ENCODE results near the gene FOXO3. TPM values are rescaled to one million over a fixed set of nuclear protein-coding genes. Genes with fewer than 3 reads are reported as not detected.

The FOXO3 gene
- total and polyA plus RNA-seq, 2 of the 8 experiments (the other 6 are each of a cell fraction or from before 2014, with no cell fraction given), result 13.1 to 19.3 TPM

- TF ChIP-seq KDM5A (IDR thresholded peaks at IDR 0.05; ENCODE audit: low read length) (no peak), RBBP5 (IDR thresholded peaks at IDR 0.05; ENCODE audit: borderline replicate concordance, low read depth, low read length) (no peak), GTF2F1 (IDR thresholded peaks at IDR 0.05; ENCODE audit: borderline replicate concordance, low read depth, low read length) (no peak), SP2 (IDR thresholded peaks at IDR 0.05; ENCODE audit: low read length) (no peak), ATF2 (IDR thresholded peaks at IDR 0.05; ENCODE audit: low read length) (no peak), TCF12 (IDR thresholded peaks at IDR 0.05; ENCODE audit: low read depth, low read length) (no peak)
Observed at GRCh38 chr6:108716801-108717791, 156.4 kb downstream of the FOXO3 start (continued).
